Measurements from ENCODE around the gene SELENOI. TPM values are rescaled to one million over a fixed set of nuclear protein-coding genes. Genes with fewer than 3 reads are reported as not detected.

Gene SELENOI
- total and polyA plus RNA-seq, 2 of the 4 experiments (the other 2 are of a cell fraction) = 5.1 to 25.1 TPM

DNA sequence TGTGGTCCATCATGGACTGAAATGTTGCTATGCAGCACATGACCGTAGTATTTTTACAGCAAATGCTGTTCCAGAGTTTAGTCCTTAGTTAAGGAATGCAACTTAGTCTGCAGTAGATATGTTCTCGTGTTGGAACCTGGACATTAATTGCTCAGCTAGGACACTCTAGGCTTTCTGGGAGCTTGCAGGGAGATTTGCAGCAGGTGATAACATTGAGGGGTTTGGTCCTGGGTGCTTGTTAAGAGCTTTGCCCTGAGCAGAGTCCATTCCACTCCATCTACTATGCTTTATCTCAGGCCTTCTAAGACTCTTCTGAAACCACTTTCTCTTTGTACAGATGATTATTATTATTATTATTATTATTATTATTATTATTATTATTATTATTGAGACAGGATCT lies 82.9 kb downstream of the SELENOI start:
- ATAC-seq (ENCODE audit: low read depth) (no peak), DNase-seq (no peak)
- H3K9me1 ChIP-seq (ENCODE audit: insufficient read depth, low read length) = no peaks in the 10 kb centered on the region
- no peak overlapping the region for H2AFZ ChIP-seq (replicated peaks; ENCODE audit: low read length, poor library complexity)
- H3K27me3 ChIP-seq (ENCODE audit: control insufficient read depth, insufficient read depth, low read length) = peaks cover 20% of the 10 kb centered on the region
- no peak overlapping the region for H4K5ac ChIP-seq (ENCODE audit: low read depth, low read length)
- no TSS peak for BruUV-seq (replicated peaks)
- no peak overlapping the region for H2AK9ac ChIP-seq (replicated peaks; ENCODE audit: low read depth, low read length, poor library complexity)
- TF ChIP-seq MAFK (IDR thresholded peaks at IDR 0.05; ENCODE audit: low read depth, low read length) = no peak
- no peak for TF ChIP-seq RFX5 (IDR thresholded peaks at IDR 0.05; ENCODE audit: low read depth, low read length)
- no peak for TF ChIP-seq POLR2A (IDR thresholded peaks at IDR 0.05; ENCODE audit: low read depth, low read length)
- no peak for TF ChIP-seq SMC3 (IDR thresholded peaks at IDR 0.05; ENCODE audit: low read depth, low read length)
- TF ChIP-seq, protein P1, sequence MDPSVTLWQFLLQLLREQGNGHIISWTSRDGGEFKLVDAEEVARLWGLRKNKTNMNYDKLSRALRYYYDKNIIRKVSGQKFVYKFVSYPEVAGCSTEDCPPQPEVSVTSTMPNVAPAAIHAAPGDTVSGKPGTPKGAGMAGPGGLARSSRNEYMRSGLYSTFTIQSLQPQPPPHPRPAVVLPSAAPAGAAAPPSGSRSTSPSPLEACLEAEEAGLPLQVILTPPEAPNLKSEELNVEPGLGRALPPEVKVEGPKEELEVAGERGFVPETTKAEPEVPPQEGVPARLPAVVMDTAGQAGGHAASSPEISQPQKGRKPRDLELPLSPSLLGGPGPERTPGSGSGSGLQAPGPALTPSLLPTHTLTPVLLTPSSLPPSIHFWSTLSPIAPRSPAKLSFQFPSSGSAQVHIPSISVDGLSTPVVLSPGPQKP (IDR thresholded peaks at IDR 0.05; ENCODE audit: borderline replicate concordance, low read depth, low read length) = no peak
- TF ChIP-seq RCOR1 (IDR thresholded peaks at IDR 0.05; ENCODE audit: insufficient replicate concordance, low read length) = no peak
- no peak for TF ChIP-seq RAD21 (IDR thresholded peaks at IDR 0.05; ENCODE audit: low read length)
- no peak for TF ChIP-seq BHLHE40 (IDR thresholded peaks at IDR 0.05; ENCODE audit: low read depth, low read length)
- TF ChIP-seq FOS (IDR thresholded peaks at IDR 0.05; ENCODE audit: low read depth, low read length) = no peak
- TF ChIP-seq, protein P2, sequence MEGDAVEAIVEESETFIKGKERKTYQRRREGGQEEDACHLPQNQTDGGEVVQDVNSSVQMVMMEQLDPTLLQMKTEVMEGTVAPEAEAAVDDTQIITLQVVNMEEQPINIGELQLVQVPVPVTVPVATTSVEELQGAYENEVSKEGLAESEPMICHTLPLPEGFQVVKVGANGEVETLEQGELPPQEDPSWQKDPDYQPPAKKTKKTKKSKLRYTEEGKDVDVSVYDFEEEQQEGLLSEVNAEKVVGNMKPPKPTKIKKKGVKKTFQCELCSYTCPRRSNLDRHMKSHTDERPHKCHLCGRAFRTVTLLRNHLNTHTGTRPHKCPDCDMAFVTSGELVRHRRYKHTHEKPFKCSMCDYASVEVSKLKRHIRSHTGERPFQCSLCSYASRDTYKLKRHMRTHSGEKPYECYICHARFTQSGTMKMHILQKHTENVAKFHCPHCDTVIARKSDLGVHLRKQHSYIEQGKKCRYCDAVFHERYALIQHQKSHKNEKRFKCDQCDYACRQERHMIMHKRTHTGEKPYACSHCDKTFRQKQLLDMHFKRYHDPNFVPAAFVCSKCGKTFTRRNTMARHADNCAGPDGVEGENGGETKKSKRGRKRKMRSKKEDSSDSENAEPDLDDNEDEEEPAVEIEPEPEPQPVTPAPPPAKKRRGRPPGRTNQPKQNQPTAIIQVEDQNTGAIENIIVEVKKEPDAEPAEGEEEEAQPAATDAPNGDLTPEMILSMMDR (conservative IDR thresholded peaks at IDR 0.05; ENCODE audit: low read depth, low read length) = no peak
- TF ChIP-seq, protein P3, sequence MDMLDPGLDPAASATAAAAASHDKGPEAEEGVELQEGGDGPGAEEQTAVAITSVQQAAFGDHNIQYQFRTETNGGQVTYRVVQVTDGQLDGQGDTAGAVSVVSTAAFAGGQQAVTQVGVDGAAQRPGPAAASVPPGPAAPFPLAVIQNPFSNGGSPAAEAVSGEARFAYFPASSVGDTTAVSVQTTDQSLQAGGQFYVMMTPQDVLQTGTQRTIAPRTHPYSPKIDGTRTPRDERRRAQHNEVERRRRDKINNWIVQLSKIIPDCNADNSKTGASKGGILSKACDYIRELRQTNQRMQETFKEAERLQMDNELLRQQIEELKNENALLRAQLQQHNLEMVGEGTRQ (IDR thresholded peaks at IDR 0.05; ENCODE audit: low read depth, low read length) = no peak
- no peak for TF ChIP-seq NFE2L2 (IDR thresholded peaks at IDR 0.05; ENCODE audit: low read depth, low read length)
- no peak for TF ChIP-seq CEBPB (IDR thresholded peaks at IDR 0.05; ENCODE audit: low read depth, low read length)
- TF ChIP-seq MXI1 (IDR thresholded peaks at IDR 0.05; ENCODE audit: borderline replicate concordance, low read depth, low read length) = no peak
- H4K8ac ChIP-seq (ENCODE audit: low read depth in 2 of 2, low read length in 2 of 2) = no peak overlapping the region
- in situ Hi-C loops (cut with MboI; ENCODE audit: low sequenced_read_pairs) (no loop called here), intact Hi-C loops (cut with micrococcal nuclease) (no loop called here), dilution Hi-C loops (cut with HindIII; ENCODE audit: low sequenced_read_pairs, unreplicated experiment) (no loop called here)
- H3K4me1 ChIP-seq (ENCODE audit: control insufficient read depth, insufficient read depth, low read length) = no peaks in the 10 kb centered on the region
- H3K27ac ChIP-seq (ENCODE audit: insufficient read depth, low read length) = no peak overlapping the region
- H3K9me3 ChIP-seq (ENCODE audit: control insufficient read depth, insufficient read depth, low read length) = no peaks in the 10 kb centered on the region
- no peak overlapping the region for H3K18ac ChIP-seq (ENCODE audit: low read depth, low read length)
- no peak overlapping the region for H2AK5ac ChIP-seq (ENCODE audit: low read depth, low read length)
- H2BK20ac ChIP-seq (ENCODE audit: low read depth, low read length) = no peak overlapping the region
- no peak overlapping the region for H2BK120ac ChIP-seq (ENCODE audit: low read depth, low read length)
- H3K4me3 ChIP-seq (ENCODE audit: insufficient read depth, low read depth, low read length) = no peak overlapping the region
- H3K23ac ChIP-seq (ENCODE audit: low read depth, low read length) = no peak overlapping the region
- H3K4me2 ChIP-seq (ENCODE audit: low read depth, low read length) = no peak overlapping the region
- POLR2A ChIA-PET (ENCODE audit: unreplicated experiment) = no interaction called here
- H4K91ac ChIP-seq (ENCODE audit: insufficient read depth, low read depth, low read length) = no peak overlapping the region
- no peaks in the 10 kb centered on the region for H4K20me1 ChIP-seq (ENCODE audit: insufficient read depth, low read length)
- no peak overlapping the region for H3K14ac ChIP-seq (replicated peaks; ENCODE audit: low read depth, low read length)
- no peak overlapping the region for H3K9ac ChIP-seq (ENCODE audit: low read depth, low read length)
- no peak overlapping the region for H3K4ac ChIP-seq (ENCODE audit: low read depth, low read length)
- no peaks in the 10 kb centered on the region for H3K36me3 ChIP-seq (ENCODE audit: control insufficient read depth, insufficient read depth, low read length)
- H2BK15ac ChIP-seq (ENCODE audit: low read depth, low read length) = no peak overlapping the region
- H3K79me1 ChIP-seq (ENCODE audit: low read depth in 1 of 2, low read length in 2 of 2) = no peaks in the 10 kb centered on the region
- H2BK5ac ChIP-seq (ENCODE audit: low read depth, low read length, poor library complexity, severe bottlenecking) = no peak overlapping the region
- WGBS, 2 experiments (ENCODE audit: extremely low coverage in 2 of 2, insufficient read length in 1 of 2) = 100% methylated on average over 1 of the region's 2 CpGs; no CpG with 5 or more reads in 1 of the 2 experiments
- CTCF ChIA-PET = no interaction called here
- H3K56ac ChIP-seq (ENCODE audit: extremely low read depth, insufficient read depth, low read length) = no peak overlapping the region
